Fibroblast of pulmonary artery (primary cell): ENCODE results near the gene BMF.
"Not testable (repeated sequence)": the region's sequence is repeated elsewhere in the genome, so short reads cannot be mapped to it uniquely, and the experiment has no call there.

ENCODE experiments used
- DNase-seq: peaks from one replicate; pipeline ENCODE4 v3.0.0-alpha.2; 2010; ENCODE audit warnings: low read depth
- H3K4me3 ChIP-seq: replicated peaks from 2 replicates; pipeline ENCODE4 v1.5.1; 2011; ENCODE audit warnings: low read depth, mild to moderate bottlenecking, control low read depth, low read length, moderate library complexity
- TF ChIP-seq, protein P1 (sequence below): IDR thresholded peaks from 2 replicates; pipeline ENCODE4 v1.5.1; 2011; ENCODE audit warnings: mild to moderate bottlenecking, control low read depth, low read length, inconsistent platforms; ENCODE audit errors: missing control alignments

The BMF gene

DNA sequence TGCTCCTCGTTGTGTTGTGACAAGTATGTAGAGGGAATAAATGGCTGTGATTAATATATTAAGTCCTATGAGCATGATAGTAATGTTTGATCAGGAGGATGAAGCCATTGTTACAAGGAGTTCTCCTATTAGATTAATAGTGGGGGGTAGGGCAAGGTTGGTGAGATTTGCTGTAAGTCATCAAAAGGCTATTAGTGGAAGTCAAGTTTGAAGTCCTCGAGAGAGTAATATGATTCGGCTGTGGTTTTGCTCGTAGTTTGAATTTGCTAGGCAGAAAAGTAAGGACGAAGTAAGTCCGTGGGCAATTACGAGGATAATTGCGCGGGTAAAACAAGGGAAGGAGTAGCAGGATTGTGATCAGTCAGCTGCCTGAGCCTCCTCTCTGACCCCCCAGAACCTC is 26.2 kb upstream of the BMF start:
- no peak overlapping the region for H3K4me3 ChIP-seq

DNA sequence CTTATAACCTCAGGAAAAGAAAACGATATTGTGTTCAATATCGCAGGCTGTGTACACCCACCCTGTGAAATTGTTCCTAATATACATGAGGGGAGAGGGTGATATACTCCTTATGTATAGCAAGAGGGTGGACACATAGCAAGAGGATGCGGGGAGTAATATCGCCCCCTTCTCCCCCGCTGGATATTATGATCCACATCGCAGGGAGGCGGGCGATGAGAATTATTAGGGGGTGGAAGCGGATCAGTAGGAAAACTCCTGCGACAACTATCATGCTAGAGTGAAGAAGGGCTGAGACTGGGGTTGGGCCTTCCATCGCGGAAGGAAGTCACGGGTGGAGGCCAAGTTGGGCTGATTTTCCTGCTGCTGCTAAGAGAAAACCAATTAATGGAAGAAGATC is 24.9 kb upstream of the BMF start:
- TF ChIP-seq, protein P1, sequence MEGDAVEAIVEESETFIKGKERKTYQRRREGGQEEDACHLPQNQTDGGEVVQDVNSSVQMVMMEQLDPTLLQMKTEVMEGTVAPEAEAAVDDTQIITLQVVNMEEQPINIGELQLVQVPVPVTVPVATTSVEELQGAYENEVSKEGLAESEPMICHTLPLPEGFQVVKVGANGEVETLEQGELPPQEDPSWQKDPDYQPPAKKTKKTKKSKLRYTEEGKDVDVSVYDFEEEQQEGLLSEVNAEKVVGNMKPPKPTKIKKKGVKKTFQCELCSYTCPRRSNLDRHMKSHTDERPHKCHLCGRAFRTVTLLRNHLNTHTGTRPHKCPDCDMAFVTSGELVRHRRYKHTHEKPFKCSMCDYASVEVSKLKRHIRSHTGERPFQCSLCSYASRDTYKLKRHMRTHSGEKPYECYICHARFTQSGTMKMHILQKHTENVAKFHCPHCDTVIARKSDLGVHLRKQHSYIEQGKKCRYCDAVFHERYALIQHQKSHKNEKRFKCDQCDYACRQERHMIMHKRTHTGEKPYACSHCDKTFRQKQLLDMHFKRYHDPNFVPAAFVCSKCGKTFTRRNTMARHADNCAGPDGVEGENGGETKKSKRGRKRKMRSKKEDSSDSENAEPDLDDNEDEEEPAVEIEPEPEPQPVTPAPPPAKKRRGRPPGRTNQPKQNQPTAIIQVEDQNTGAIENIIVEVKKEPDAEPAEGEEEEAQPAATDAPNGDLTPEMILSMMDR: no peak
- H3K4me3 ChIP-seq: no peak overlapping the region
- DNase-seq: no peak

More for the DNA sequence above, 26.2 kb upstream of the BMF start:
- DNase-seq: no peak
- TF ChIP-seq, protein P1: no peak

DNA sequence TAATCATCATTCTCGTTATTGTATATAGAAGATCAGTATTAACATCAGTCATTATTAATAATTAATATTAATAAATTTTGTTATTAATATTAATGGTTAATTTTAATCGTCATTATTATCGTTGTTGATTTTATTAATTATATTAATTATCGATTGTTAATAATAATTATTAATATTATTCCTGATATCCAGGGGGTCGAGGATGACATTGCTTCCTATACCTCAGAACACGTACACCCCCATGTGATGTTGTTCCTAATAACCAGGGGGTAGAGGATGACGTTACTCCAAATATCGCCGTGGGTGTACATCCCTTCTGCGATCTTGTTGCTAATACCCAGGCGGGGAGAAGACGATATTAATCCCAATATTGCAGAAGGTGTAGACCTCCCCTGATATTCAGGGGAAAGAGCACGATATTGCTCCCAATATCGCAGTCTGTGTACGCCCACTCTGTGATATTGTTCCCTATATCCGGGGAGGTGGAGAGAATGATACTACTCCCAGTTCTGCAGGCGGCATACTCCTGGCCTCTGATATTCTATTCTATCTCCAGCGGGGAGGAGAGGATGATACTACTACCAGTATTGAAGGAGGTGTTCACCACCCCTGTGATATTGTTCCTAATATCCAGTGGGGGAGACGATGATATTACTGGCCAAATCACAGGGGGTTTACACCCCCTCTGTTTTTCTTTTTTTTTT is 22.3 kb upstream of the BMF start:
- DNase-seq: no peak
- no peak overlapping the region for H3K4me3 ChIP-seq
- TF ChIP-seq, protein P1: no peak

DNA sequence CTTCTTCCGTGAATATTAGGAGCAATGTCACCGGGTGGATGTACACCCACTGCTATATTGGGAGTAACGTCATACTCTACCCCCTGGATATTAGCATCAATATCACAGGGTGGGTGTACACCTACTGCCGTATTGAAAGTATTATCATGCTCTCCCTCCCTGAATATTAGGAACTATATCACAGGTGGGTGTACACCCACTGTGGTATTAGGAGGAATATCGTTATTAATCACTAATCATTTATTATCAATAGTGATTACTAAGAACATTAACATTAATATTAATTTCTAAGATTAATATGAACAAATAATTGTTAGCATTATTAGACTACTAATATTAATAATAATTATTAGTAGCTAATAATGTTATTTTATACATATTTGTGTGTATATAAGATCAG is 21.4 kb upstream of the BMF start:
- no peak for DNase-seq
- no peak overlapping the region for H3K4me3 ChIP-seq
- TF ChIP-seq, protein P1: no peak

DNA sequence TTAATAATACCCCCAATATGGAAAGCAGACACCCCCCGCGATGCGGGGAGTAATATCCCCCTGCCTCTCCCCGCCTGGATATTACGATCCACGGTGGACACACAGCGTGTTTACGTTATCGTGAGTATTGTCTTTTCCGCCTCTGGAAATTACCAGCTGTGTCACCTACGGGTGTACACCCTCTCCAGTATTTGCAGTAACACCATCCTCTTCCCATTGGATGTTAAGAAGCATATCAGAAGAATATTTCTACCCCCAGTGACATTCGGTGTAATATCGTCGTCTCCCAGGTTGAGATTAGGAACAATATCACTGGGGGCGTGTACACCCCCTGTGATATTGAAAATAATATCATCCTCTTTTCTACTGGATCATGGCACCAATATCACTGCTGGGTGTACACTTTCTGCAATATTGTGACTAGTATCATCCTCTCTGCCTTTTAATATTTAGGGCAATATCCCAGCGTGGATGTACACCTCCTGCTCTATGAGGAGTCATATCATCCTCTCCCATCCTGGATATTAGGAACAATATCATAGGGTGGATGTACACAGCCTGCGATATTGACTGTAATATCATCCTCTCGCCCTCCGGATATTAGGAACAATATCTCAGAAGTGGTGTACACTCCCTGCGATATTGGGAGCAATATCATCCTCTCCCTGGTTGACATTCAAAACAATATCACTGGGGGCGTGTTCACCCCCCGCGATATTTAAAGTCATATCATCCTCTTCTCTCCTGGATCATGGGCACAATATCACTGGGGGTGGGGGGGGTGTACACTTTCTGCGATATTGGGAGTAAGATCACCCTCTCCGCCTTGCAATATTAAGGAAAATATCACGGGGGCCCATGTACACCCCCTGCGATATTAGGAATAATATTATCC is 20.3 kb upstream of the BMF start:
- TF ChIP-seq, protein P1: no peak
- no peak for DNase-seq
- H3K4me3 ChIP-seq: no peak overlapping the region

DNA sequence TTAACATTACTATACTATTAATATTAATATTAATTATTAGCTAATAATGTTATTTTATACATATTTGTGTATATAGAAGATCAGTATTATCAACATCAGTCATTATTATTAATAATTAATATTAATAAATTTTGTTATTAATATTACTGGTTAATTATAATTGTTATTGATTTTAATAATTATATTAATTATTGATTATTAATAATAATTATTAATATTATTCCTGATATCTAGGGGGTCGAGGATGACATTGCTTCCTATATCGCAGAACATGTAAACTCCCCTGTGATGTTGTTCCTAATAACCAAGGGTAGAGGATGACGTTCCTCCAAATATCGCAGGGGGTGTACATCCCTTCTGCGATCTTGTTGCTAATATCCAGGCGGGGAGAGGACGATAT is 17.3 kb upstream of the BMF start:
- H3K4me3 ChIP-seq: no peak overlapping the region
- DNase-seq: no peak
- TF ChIP-seq, protein P1: no peak

DNA sequence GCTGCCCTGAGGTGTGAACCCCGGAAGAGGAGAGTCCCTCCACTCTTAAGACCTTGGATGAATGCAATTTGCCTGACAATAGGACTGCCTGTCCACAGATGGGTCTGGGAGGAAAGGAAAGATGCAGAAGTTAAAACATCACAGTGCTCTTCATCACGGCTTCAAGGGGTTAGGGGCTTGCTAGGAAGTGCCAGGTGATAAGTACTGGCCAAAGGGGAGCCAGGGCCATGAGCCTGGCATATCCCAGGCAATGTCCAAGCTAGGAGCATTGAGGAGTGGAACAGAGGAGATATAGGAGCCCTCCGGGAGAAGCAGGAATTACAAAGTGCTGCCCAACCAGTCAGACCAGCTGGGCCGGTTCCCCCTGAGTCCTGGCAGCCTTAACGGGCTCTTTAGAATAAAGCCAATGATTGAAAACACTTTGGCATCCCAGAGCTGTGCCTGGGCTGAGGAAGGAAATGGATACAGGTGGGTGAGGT is 16.2 kb upstream of the BMF start:
- not testable (repeated sequence) for H3K4me3 ChIP-seq, DNase-seq

DNA sequence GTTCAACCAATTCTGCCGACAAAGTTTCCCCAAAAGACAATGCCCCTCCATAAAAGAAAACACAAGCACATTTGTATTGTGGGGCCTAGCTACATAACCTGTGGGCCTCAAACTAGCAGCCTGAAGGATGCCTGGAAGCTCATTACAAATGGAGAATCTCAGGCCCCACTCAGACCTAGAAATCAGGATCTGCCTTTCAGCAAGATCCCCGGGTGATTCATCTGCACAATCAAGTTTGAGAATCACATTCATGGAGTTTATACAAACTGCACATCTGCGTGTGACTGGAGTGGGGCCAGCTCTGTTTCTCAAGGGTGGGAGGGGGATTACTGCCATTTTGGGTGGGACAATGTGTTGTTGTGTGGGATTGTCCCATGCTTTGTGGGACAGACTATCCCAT is 15.7 kb upstream of the BMF start:
- not testable (repeated sequence) for H3K4me3 ChIP-seq, DNase-seq

DNA sequence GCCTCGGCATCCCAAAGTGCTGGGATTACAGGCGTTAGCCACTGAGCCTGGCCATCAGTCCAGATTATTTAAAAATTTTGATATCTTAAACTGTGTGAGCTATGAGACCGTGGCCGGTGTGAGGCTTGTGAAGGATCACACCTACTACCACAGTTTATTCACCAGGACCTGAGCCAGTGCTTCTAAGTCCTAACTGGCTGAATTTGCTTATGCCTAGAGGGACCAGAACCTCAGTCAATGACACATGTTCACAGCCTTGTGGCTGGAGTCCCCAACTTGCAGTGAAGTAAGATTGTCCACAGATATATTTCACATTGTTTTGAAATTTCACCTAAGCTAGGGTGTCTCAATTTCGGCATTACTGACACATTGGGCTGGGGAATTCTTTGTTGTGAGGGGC is 15.2 kb upstream of the BMF start:
- not testable (repeated sequence) for DNase-seq, H3K4me3 ChIP-seq

DNA sequence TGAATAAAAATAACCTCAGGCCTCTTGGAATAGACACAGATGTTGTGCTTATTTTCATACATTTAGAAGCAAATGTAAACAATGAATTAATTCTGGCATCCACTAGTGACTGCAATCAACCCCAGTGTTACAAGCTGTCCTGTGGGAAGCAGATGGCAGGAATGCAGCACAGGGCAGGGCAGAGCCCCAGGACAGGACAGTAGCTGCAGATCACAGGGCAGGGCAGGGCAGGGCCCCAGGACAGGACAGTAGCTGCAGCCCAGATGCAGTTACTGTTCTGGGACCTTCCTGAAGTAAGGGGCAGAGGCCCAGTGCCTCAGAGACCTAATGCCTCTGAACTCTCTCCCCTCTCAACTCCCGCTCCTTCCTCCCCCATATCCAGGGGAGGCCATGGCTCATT is 14.3 kb upstream of the BMF start:
- not testable (repeated sequence) for DNase-seq, H3K4me3 ChIP-seq
